HepG2 (cell line): Measurements from ENCODE around the gene PFN2. TPM values are rescaled to one million over a fixed set of nuclear protein-coding genes. Genes with fewer than 3 reads are reported as not detected.
A peak's percentile ranks its signal among the peaks of the same experiment; 100 is the strongest.

Experiments used
- BATF2 ChIP-seq: sonication (generic); formaldehyde crosslinking; IDR thresholded peaks from 2 replicates; pipeline ENCODE4 v1.8.0; 2022; ENCODE audit warnings: mild to moderate bottlenecking, missing genetic modification reagents, moderate library complexity
- ELF4 ChIP-seq: sonication (generic); formaldehyde crosslinking; IDR thresholded peaks from 2 replicates; pipeline ENCODE4 v1.5.0; 2020; ENCODE audit warnings: missing genetic modification reagents, mild to moderate bottlenecking, moderate library complexity, borderline replicate concordance
- FOXP4 ChIP-seq: sonication (generic); formaldehyde crosslinking; IDR thresholded peaks from 2 replicates; pipeline ENCODE4 v1.4.0; 2020; ENCODE audit warnings: missing genetic modification reagents
- HDAC6 ChIP-seq: fragments of 200-600 bp; sonication (generic); IDR thresholded peaks from 2 replicates; pipeline ENCODE4 v1.7.0; 2017; ENCODE audit warnings: mild to moderate bottlenecking, antibody characterized with exemption, low read length, low read depth
- HOMEZ ChIP-seq: IDR thresholded peaks from 2 replicates; pipeline ENCODE4 v1.6.1; 2016; ENCODE audit warnings: low read depth
- PHF21A ChIP-seq: sonication (generic); formaldehyde crosslinking; IDR thresholded peaks from 2 replicates; pipeline ENCODE4 v1.5.0; 2020; ENCODE audit warnings: mild to moderate bottlenecking, missing genetic modification reagents
- RORA ChIP-seq: sonication (generic); formaldehyde crosslinking; IDR thresholded peaks from 2 replicates; pipeline ENCODE4 v1.5.0; 2020; ENCODE audit warnings: mild to moderate bottlenecking, missing genetic modification reagents, moderate library complexity
- SIN3A ChIP-seq: IDR thresholded peaks from 2 replicates; pipeline ENCODE4 v1.6.1; 2011; ENCODE audit warnings: low read depth, mild to moderate bottlenecking, control low read depth, low read length, borderline replicate concordance
- SP2 ChIP-seq: sonication (generic); formaldehyde crosslinking; IDR thresholded peaks from 2 replicates; pipeline ENCODE4 v1.5.1; 2020; ENCODE audit warnings: mild to moderate bottlenecking, missing genetic modification reagents
- ZBTB2 ChIP-seq: sonication (generic); formaldehyde crosslinking; IDR thresholded peaks from 2 replicates; pipeline ENCODE4 v1.8.0; 2022; ENCODE audit warnings: low read depth, missing genetic modification reagents
- ZBTB7A ChIP-seq: sonication (generic); formaldehyde crosslinking; IDR thresholded peaks from 2 replicates; pipeline ENCODE4 v1.8.0; 2022; ENCODE audit warnings: mild to moderate bottlenecking, missing genetic modification reagents
- ZNF143 ChIP-seq: sonication (generic); formaldehyde crosslinking; IDR thresholded peaks from 2 replicates; pipeline ENCODE4 v1.4.0; 2020; ENCODE audit warnings: missing genetic modification reagents
- ZNF619 ChIP-seq: sonication (generic); formaldehyde crosslinking; IDR thresholded peaks from 2 replicates; pipeline ENCODE4 v1.4.0; 2020; ENCODE audit warnings: mild to moderate bottlenecking, missing genetic modification reagents
- ZNF747 ChIP-seq: sonication (generic); formaldehyde crosslinking; IDR thresholded peaks from 2 replicates; pipeline ENCODE4 v1.8.1; 2023; ENCODE audit warnings: missing genetic modification reagents, mild to moderate bottlenecking, borderline replicate concordance
- ZNF776 ChIP-seq: sonication (generic); formaldehyde crosslinking; IDR thresholded peaks from 2 replicates; pipeline ENCODE4 v1.4.0; 2020; ENCODE audit warnings: mild to moderate bottlenecking, missing genetic modification reagents
- ZNF790 ChIP-seq: sonication (generic); formaldehyde crosslinking; IDR thresholded peaks from 2 replicates; pipeline ENCODE4 v1.8.0; 2022; ENCODE audit warnings: missing genetic modification reagents, mild to moderate bottlenecking, borderline replicate concordance
- polyA plus RNA-seq, 8 experiments: library from polyadenylated mRNA; depleted of rRNA in 3 of 8; stranded (reverse) in 7 of 8; unstranded in 1 of 8; fragments of >200 nt; fragmentation: Illumina TruSeq in 4 of 8; extraction: Trizol in 4 of 8; gene quantifications; 2 replicates each; pipeline versions ENCODE4 v1.2.1 to v1.2.3, GENCODE V29; 2011 to 2016; ENCODE audit warnings: low read depth in 4 of 8, missing spikeins in 1 of 8, mixed read lengths in 1 of 8; ENCODE audit not compliant: insufficient read depth in 1 of 8
- total RNA-seq, 5 experiments: library from RNA; depleted of rRNA; stranded (reverse); fragments of >200 nt; fragmentation: Illumina TruSeq; extraction: Trizol; gene quantifications; 2 replicates each; pipeline ENCODE4 v1.2.3, GENCODE V29; 2016; ENCODE audit warnings: low read depth in 1 of 5
- TF ChIP-seq, protein P1 (sequence below): sonication (generic); formaldehyde crosslinking; IDR thresholded peaks from 2 replicates; pipeline ENCODE4 v1.4.0; 2020; ENCODE audit warnings: missing genetic modification reagents
- TF ChIP-seq, protein P2 (sequence below): sonication (generic); formaldehyde crosslinking; IDR thresholded peaks from 2 replicates; pipeline ENCODE4 v1.8.1; 2023; ENCODE audit warnings: mild to moderate bottlenecking, inconsistent platforms, moderate library complexity, missing genetic modification reagents, borderline replicate concordance

Gene PFN2
- total and polyA plus RNA-seq, 2 of the 13 experiments (the other 11 are each of a cell fraction or from before 2014, with no cell fraction given): 57.3 to 150 TPM

DNA sequence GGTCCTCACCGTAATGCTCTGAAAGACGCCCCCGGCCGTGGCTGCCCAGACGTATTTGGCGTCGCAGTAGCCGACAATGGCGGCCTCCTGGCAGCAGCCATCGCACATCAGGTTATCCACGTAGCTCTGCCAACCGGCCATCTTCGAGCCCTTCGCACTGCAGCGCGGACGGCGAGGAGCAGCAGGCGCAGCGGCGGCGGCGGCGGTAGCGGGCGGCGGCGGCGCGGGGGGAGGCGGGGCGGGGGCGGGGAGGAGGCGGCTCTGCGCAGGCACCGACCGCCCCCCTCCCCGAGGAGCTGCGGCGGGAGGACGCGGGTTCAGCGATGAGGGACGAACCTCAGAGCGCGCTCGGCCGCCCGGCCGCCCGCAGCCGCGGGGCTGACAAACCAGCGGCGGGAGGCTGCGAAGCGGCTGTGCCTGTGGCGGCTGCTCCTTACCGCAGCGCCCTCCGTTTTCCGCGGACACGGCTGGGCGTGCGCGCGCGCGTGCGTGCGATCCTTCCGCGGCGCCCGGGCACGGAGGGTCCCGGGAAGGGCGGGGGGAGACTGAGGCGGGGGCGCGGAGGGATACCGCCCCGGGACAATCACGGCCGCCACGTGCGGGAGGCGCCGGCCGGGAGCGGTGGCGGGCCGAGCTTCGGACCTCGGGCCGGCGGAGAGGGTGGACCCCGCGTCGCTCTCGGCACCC is at the start of gene PFN2 (continued):
- TF ChIP-seq SP2 (CRISPR knock-in tag): no peak; the same call in 1 of the 2 replicates
- peak; percentile 38; the same call in 1 of the 2 replicates for TF ChIP-seq ZBTB7A
- TF ChIP-seq, protein P1, sequence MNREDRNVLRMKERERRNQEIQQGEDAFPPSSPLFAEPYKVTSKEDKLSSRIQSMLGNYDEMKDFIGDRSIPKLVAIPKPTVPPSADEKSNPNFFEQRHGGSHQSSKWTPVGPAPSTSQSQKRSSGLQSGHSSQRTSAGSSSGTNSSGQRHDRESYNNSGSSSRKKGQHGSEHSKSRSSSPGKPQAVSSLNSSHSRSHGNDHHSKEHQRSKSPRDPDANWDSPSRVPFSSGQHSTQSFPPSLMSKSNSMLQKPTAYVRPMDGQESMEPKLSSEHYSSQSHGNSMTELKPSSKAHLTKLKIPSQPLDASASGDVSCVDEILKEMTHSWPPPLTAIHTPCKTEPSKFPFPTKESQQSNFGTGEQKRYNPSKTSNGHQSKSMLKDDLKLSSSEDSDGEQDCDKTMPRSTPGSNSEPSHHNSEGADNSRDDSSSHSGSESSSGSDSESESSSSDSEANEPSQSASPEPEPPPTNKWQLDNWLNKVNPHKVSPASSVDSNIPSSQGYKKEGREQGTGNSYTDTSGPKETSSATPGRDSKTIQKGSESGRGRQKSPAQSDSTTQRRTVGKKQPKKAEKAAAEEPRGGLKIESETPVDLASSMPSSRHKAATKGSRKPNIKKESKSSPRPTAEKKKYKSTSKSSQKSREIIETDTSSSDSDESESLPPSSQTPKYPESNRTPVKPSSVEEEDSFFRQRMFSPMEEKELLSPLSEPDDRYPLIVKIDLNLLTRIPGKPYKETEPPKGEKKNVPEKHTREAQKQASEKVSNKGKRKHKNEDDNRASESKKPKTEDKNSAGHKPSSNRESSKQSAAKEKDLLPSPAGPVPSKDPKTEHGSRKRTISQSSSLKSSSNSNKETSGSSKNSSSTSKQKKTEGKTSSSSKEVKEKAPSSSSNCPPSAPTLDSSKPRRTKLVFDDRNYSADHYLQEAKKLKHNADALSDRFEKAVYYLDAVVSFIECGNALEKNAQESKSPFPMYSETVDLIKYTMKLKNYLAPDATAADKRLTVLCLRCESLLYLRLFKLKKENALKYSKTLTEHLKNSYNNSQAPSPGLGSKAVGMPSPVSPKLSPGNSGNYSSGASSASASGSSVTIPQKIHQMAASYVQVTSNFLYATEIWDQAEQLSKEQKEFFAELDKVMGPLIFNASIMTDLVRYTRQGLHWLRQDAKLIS (CRISPR knock-in tag): no peak
- TF ChIP-seq ZNF790 (CRISPR knock-in tag): no peak; the same call in 1 of the 2 replicates
- TF ChIP-seq ZNF776: 0 out of 2 replicates have a peak, but pooled peaks have one; percentile 86
- TF ChIP-seq FOXP4: 0 out of 2 replicates have a peak, but pooled peaks have one; percentile 21
- TF ChIP-seq HDAC6: no peak
- peak; percentile 5; the same call in 1 of the 2 replicates for TF ChIP-seq SIN3A
- no peak; the same call in 1 of the 2 replicates for TF ChIP-seq PHF21A (CRISPR knock-in tag)
- no peak for TF ChIP-seq RORA (CRISPR knock-in tag)
- TF ChIP-seq, protein P2, sequence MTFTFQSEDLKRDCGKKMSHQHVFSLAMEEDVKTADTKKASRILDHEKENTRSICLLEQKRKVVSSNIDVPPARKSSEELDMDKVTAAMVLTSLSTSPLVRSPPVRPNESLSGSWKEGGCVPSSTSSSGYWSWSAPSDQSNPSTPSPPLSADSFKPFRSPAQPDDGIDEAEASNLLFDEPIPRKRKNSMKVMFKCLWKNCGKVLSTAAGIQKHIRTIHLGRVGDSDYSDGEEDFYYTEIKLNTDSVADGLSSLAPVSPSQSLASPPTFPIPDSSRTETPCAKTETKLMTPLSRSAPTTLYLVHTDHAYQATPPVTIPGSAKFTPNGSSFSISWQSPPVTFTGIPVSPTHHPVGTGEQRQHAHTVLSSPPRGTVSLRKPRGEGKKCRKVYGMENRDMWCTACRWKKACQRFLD (CRISPR knock-in tag): no peak; the same call in 1 of the 2 replicates
- TF ChIP-seq ZNF619 (CRISPR knock-in tag): no peak
- no peak for TF ChIP-seq HOMEZ
- no peak for TF ChIP-seq ELF4 (CRISPR knock-in tag)
- peak; percentile 85; the same call in 1 of the 2 replicates for TF ChIP-seq BATF2
- TF ChIP-seq ZBTB2 (CRISPR knock-in tag): peak; percentile 95
- no peak for TF ChIP-seq ZNF747 (CRISPR knock-in tag)
- TF ChIP-seq ZNF143: no peak
